ENCODE data around the gene DHFR2. TPM values are rescaled to one million over a fixed set of nuclear protein-coding genes. Genes with fewer than 3 reads are reported as not detected.
A peak's percentile ranks its signal among the peaks of the same experiment; 100 is the strongest.
"Not testable (repeated sequence)": the region's sequence is repeated elsewhere in the genome, so short reads cannot be mapped to it uniquely, and the experiment has no call there.

The DHFR2 gene
- total RNA-seq, 2 donors from 2014 or later, result 6.6 to 7.8 TPM

DNA sequence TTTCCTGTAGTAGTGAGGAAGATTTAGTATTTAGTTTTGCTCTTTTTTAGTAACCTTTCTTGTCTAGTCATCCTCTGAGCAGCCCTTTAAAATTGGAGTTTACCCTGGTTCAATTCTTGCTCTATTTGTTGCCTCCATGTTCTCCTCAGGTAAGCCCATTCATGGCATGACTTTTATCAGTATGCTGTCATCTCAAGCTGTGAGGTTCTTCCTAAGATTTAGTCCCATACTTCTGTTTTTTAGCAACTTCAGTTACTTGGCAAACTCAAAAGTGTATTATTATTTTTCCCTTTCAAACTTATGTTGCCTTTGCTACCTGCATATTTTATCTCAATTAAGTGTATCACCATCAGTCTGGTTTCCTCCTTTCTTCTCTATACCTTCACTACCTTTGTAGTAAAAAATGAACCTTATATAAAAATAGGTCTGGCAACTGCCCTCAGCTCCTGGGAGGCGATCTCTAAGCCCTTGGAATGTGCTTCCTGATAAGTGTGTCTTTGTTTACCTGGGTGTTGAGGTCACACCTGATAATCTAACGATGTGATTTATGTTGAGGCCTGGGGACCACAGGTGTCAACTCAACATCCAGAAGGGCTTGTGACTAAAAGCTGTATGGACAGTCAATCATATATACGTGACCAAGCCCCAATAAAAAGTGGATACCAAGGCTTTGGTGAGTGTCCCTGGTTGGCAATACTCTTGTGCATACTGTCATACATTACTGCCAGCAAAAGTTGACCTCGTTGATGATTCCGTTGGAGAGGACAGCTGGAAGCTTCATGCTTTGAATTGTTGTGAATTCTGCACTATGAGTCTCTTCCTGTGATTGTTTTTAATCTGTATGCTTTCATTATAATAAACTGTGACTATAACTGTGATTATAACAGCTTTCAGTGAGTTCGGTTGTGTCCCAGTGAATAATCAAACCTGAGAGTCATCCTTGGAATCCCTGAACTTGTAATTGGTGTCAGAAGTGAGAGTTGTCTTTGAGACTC, 4.1 kb upstream of the DHFR2 start:
- ATAC-seq (no peak), DNase-seq (no peak)
- intact Hi-C loops (cut with DNase I, micrococcal nuclease), result loop anchor here (10.0 kb wide), 2 partner anchors 52 to 92 kb away; partner anchors contain the start of gene PROS1 (in 1 of the 2)

DNA sequence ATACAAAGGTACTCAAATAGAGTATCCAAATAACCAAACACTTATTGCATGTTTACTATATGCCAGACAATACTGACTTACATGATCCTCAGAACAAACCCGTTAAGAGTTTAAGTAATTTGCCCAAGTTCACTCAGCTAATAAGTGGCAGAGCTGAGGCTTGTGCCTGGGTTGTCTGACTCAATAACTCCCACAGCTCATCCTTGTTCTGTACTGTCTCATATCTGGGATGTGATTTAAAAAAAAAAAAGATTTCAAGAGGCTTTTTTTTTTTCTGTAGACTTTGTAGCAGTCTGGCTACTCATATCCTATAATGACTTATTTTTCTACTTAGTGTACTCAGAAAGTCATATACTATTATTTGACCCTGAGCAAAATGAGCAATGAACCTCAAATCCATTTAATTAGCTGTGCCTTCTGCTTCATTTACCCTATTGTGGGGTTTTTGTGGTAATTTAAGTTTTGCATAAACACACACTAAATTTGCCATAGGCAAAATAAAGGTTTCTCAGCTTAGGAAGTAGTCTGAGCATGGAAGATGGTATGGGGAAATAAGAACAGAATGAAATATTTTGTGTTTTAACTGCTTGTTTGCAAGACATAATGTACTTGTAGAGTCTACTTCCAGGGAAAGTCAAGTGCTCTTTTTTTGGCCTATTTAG, 3.2 kb upstream of the DHFR2 start:
- ATAC-seq, result no peak
- DNase-seq, result no peak
- intact Hi-C loops (cut with DNase I, micrococcal nuclease), result loop anchor here (10.0 kb wide), 2 partner anchors 51 to 91 kb away; partner anchors contain the start of gene PROS1 (in 1 of the 2)

DNA sequence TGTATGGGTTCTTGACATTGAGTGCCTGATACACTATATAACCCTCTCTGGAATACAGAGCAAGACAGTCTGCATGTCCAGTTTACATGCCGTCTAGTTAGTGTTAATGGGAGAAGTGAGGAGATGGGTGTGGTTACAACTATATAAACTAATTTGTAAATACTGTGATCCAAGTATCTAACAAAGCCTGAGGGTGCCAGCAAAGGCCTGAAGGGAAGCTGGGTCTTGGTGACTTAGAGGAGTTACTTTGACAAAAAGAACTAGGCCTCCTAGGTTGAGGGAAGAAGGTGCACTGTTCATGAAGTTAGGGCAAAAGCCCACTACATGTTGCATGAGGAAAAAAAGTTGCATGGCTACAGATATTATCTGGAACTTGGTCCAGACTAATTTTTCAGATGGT, 2.4 kb upstream of the DHFR2 start:
- DNase-seq (no peak), ATAC-seq (no peak)
- intact Hi-C loops (cut with DNase I, micrococcal nuclease), result loop anchor here (10.0 kb wide), 2 partner anchors 50 to 90 kb away; partner anchors contain the start of gene PROS1 (in 1 of the 2)

DNA sequence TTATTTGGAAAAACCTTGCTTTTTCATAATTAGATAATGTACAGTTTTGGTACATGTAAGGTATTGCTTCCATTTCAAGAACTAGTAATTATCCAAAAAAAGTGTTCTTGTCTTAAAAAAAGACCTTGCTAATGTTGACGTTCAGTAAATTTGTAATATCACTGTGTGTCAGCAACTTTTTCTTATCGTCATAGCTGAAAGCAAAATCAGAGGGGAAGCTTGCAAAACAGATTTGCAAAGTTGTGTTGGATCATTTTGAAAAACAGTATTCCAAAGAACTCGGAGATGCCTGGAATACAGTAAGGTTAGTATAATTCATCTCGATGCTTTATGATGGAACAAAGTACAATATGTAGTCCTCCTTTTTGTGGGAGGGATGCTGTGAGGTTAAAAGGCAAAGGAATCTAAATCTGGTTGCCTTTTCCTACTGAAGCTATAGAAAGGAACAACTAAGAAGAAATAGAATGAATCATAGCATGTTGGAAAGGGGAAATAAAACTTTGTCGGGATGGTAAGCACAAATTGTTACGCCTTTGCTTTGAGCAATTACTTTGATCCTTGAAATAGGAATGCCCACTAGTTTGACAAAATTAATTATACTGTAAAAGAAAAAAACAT, 1.6 kb upstream of the DHFR2 start:
- no peak for DNase-seq

DNA sequence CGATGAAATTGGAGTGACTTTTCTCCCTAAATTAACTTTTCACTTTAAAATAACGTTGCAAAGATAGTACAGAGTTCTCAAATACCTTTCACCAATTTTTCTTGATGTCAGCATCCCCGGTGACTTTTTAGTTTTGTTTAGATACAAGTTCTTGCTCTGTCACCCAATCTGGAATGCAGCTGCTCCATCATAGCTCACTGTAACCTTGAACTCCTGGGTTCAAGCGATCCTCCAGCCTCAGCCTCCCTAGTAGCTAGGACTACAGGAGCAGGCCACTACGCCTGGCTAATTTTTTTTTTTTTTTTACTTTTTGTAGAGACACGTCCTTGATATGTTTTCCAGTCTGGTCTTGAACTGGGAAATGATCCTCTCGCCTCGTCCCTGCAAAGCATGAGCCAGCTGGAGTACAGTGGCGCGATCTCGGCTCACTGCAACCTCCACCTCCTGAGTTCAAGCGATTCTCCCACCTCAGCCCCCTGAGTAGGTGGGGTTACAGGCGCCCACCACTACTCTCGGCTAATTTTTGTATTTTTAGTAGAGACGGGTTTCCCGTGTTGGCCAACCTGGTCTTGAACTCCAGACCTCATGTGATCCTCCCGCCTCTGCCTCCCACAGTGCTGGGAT, 892 bp upstream of the DHFR2 start:
- DNase-seq (peak in 1 of 2 donors; percentile 14), ATAC-seq (peak; percentile 25)
- intact Hi-C loops (cut with DNase I, micrococcal nuclease), result loop anchor here (10.0 kb wide), 2 partner anchors 49 to 89 kb away; partner anchors contain the start of gene PROS1 (in 1 of the 2)

More for the DNA sequence above, 1.6 kb upstream of the DHFR2 start:
- ATAC-seq, result peak; percentile 46
- intact Hi-C loops (cut with DNase I, micrococcal nuclease), result loop anchor here (10.0 kb wide), 2 partner anchors 50 to 90 kb away; partner anchors contain the start of gene PROS1 (in 1 of the 2)

DNA sequence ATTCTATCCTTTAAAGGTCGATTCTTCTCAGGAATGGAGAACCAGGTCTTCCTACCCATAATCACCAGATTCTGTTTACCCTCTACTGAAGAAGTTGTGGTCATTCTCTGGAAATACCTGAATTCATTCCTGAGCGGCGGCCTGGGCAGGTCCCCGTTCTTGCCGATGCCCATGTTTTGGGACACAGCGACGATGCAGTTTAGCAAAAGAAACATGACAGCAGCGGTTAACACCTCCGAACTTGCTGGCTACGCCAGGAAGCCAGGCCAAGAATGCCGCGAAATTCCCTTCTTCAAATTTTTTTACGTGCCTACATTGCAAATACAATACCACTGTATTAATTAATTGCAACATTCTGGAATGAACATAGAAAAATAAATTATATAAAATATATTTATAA, 1.4 kb downstream of the DHFR2 start:
- DNase-seq, result no peak
- intact Hi-C loops (cut with DNase I, micrococcal nuclease), result loop anchor here (10.0 kb wide), 2 partner anchors 46 to 86 kb away; partner anchors contain the start of gene PROS1 (in 1 of the 2)

DNA sequence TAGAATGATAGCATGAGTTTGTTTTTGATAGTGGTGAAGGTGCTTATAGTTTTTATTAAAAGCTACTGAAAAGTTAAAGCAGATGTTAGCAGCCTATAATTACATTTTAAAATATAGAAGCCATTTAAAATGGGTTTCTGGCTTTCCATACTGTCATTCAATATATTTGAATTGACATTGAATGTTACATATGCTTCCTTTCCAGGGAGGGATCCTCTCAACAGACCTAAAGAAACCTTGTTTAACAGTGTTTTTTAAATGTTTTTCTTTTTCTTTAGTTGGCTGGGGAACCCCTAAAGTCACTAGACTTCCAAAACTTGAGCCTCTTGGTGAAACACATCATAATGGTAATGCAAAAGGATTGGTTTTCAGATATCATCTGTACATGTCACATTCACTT, 12.2 kb downstream of the DHFR2 start:
- intact Hi-C loops (cut with DNase I, micrococcal nuclease), result no loop called here
- ATAC-seq (no peak), DNase-seq (no peak)

More for the DNA sequence above, 1.4 kb downstream of the DHFR2 start:
- ATAC-seq, result no peak

DNA sequence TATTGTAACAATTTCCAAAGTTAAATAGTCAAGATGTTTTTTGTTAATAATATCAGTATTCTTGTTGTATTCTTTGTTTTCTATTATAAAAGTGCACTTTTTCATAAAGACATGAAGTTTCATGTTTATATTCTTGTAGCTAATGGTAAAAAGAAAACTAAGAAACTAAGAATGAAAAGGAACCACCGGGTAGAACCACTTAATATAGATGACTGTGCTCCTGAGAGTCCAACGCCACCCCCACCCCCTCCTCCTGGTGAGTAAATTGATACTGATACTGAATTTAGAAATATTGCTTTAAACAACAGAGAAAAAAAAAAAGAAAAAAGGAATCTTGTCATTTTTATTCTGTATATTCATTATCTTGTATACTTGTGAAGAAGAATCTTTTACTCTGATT, 13.4 kb downstream of the DHFR2 start:
- intact Hi-C loops (cut with DNase I, micrococcal nuclease), result no loop called here
- ATAC-seq (no peak), DNase-seq (no peak)

DNA sequence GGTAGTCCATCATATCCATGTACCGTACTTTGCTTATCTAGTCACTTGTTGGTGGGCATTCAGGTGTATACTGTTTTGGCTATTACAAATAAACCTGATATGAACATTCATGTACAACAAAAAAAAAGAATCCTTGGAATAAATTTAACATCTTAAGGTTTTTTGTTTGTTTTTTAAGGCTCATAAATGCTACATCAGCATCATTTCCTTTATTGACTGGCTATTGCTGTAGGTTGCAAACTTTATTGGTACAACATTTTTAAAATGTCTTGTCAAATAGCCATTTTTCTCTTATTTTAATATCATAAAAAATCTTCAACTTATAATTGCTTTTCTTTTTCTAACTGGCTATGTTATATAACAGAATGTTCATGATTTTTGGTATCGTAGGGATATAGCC, 16.2 kb downstream of the DHFR2 start:
- intact Hi-C loops (cut with DNase I, micrococcal nuclease), result no loop called here
- DNase-seq (no peak), ATAC-seq (no peak)

DNA sequence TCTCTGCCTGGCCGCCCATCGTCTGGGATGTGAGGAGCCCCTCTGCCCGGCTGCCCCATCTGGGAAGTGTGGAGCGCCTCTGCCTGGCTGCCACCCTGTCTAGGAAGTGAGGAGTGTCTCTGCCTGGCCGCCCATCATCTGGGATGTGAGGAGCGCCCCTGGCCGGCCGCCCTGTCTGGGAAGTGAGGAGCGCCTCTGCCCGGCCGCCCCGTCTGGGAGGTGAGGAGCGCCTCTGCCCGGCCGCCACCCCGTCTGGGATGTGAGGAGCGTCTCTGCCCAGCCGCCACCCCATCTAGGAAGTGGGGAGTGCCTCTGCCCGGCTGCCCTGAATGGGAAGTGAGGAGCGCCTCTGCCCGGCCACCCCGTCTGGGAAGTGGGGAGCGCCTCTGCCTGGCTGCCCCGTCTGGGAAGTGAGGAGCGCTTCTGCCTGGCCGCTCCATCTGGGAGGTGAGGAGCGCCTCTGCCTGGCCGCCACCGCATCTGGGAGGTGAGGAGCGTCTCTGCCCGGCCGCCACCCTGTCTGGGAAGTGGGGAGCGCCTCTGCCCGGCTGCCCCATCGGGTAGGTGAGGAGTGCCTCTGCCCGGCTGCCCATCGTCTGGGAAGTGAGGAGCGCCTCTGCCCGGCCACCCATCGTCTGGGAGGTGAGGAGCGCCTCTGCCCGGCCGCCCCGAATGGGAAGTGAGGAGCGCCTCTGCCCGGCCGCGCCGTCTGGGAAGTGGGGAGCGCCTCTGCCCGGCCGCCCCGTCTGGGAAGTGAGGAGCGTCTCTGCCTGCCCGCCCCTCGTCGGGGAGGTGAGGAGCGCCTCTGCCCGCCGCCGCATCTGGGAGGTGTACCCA, 18.4 kb downstream of the DHFR2 start:
- ATAC-seq; intact Hi-C loops (cut with DNase I, micrococcal nuclease); DNase-seq: not testable (repeated sequence)

DNA sequence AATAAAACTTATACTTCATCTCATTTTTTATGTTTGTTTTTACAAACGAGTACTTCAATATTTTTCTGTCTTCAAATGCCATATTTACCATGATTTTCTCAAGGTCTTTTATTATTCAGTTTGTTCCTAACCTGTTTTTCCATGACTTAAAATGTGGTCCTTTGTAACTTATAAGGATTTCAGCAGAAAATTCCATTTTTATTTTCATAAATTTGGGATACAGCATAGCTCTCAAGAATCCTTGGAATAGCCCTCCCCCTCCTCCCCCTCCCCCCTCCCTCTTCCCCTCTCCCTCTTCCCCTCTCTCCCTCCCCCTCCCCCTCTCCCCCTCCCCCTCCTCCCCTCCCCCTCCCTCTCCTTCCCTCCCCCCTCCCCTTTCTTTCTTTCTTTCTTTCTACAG, 19.4 kb downstream of the DHFR2 start:
- intact Hi-C loops (cut with DNase I, micrococcal nuclease), result no loop called here
- ATAC-seq (no peak), DNase-seq (no peak)

DNA sequence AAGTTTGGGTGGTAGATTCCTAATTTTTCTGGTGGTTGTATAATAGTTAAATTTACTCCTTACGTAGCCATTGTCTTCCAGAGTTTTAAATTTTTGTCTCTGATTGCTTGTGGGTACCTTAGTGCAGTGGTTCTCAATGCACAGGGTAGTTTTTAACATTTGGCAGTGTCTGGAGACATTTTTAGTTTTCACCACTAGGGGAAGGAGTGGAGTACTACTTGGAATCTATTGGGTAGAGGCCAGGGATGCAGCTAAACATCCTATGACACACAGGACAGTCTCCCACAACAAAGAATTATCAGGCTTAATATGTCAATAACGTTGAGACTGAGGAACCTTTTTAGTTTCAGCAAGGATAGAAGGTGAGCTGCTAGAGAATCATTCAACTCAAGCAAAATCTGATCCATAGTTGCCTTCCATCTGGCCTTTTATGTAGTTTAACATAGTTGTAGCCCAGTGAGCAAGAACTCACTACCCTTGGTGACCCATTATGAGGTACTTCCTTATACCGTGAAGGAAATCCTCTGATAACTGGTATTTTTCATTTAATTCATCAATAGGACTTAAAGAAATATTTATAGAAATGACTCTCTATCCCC, 25.7 kb downstream of the DHFR2 start:
- ATAC-seq (peak; percentile 80), DNase-seq (no peak)
- intact Hi-C loops (cut with DNase I, micrococcal nuclease), result no loop called here

DNA sequence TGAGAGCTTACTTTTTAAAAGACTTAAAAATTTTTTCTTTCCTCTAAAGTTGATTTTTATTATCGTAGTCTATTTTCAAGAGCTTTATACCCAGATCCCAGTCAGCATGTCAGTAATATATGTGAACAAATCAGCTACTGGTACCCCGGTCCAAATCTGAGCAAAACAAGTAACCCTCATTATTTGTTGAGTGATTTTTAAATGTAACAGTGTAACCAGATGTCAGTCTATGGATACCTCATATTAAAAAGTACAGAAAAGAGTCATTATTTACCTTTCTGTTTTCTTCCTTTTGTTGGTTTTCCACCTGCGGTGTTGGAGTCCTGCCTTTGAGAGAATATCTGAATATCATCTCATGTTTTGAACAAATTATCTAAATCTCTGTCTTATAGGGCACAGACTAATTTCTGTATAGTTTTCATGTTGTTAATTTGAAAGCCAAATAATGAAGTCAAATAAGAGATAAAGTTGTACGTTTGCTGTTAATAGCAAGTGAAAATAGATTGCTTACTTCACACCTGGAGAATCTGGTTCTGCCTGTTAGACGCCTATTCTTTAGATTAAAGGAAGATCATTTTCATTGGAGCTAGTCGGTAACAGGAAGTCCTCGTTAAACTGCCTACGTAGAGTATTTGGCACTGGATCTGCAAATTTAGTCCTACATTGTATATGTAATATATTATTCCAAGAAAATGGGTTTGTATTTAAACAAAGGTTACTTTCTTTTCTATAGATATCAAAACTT, 34.5 kb downstream of the DHFR2 start, which contains the start of gene STX19:
Gene STX19 (minus strand): TSS at position 505 of the 745 bp plus-strand sequence. CDS start 13,328 bp downstream, outside the sequence.
- intact Hi-C loops (cut with DNase I, micrococcal nuclease), result no loop called here
- ATAC-seq (peak; percentile 53), DNase-seq (no peak)

DNA sequence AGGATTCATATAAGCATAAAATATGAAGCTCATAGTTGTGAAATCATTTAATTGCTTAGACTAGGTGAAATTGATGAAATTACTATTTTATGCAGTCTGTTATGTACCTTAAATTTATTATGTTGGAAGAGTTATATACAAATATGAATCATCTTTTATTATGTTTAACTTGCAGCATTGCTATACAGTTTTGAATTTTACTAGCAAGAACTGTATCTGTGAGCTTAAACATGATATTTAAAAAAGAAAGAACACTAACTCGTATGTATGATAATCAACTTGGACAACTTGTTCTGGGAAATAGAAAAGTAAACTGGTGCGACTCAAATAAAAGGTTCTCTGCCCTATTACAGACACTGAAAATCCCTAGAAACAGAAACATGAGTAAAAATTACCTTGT, 36.1 kb downstream of the DHFR2 start:
- ATAC-seq (peak; percentile 52), DNase-seq (no peak)
- intact Hi-C loops (cut with DNase I, micrococcal nuclease), result no loop called here

DNA sequence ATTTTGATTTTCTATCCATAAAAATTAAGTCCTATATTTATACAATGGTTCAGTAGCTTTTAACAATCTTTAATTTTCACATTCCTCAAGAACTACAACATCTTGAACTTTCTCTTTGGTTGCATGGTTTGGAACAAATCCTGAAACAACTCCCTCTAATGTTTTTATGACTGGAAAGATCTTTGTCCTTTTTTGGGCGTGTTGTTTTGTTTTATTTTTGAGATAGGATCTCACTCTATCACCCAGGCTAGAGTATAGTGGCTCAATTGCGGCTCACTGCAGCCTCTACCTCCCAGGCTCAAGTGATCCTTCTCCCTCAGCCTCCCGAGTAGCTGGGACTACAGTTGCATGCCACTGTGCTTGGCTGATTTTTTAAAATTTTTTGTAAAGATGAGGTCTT, 38.3 kb downstream of the DHFR2 start:
- DNase-seq, result peak; percentile 38 to 46
- peak; percentile 53 for ATAC-seq
- intact Hi-C loops (cut with DNase I, micrococcal nuclease), result no loop called here

DNA sequence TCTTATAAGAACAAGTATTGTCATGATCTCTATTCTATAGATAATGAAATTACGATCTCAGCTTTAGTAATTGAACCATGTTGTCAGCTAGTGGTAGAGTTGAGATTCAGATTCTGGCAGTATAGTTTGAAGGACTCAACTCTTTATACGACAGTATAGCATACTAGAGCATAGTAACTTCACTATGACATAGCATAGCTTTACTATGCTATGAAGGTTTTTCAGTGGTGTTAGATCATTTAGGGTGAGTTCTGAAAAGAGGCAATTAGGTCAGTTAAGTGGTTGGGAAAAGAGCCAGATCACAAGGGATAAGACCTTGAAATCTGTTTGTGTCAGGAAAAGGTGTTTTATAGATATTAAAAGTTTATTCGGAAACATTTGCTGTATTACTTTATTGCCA, 42.4 kb downstream of the DHFR2 start:
- no peak for DNase-seq
- intact Hi-C loops (cut with DNase I, micrococcal nuclease), result no loop called here
- ATAC-seq, result no peak
